Central memory CD8-positive, alpha-beta T cell (primary cell): Measurements from ENCODE around the gene KITLG.
"Not testable (repeated sequence)": the region's sequence is repeated elsewhere in the genome, so short reads cannot be mapped to it uniquely, and the experiment has no call there.

Experiments
- ATAC-seq: fragments of 150-1000 bp; cut with Tn5 transposase; replicated peaks from 2 replicates; pipeline ENCODE4 v1.10.0; 2022; ENCODE audit warnings: mild to moderate bottlenecking, moderate FRiP score, moderate number of reproducible peaks; ENCODE audit not compliant: poor library complexity, severe bottlenecking; ENCODE audit errors: extremely low read depth
- DNase-seq, 2 donors: peaks; one replicate each; pipeline ENCODE4 v3.0.0; 2021; ENCODE audit warnings: low spot score in 2 of 2
- H3K27ac Mint-ChIP-seq: one replicate; pipeline ENCODE4 v1.8.0; 2022; ENCODE audit warnings: low read depth, mild to moderate bottlenecking, moderate library complexity, mixed read lengths
- H3K27me3 Mint-ChIP-seq: one replicate; pipeline ENCODE4 v1.8.0; 2022; ENCODE audit warnings: mixed read lengths
- H3K36me3 Mint-ChIP-seq: one replicate; pipeline ENCODE4 v1.8.0; 2022; ENCODE audit warnings: mild to moderate bottlenecking, moderate library complexity, mixed read lengths; ENCODE audit not compliant: insufficient read depth
- H3K4me1 Mint-ChIP-seq: one replicate; pipeline ENCODE4 v1.8.0; 2022; ENCODE audit warnings: mixed read lengths
- H3K4me3 Mint-ChIP-seq: one replicate; pipeline ENCODE4 v1.8.0; 2022; ENCODE audit warnings: mild to moderate bottlenecking, moderate library complexity, mixed read lengths
- H3K9me3 Mint-ChIP-seq: one replicate; pipeline ENCODE4 v1.8.0; 2022; ENCODE audit warnings: mixed read lengths

Gene KITLG

GRCh38 chr12:88519802-88520435, 60.4 kb downstream of the KITLG start:
- DNase-seq (no peak), ATAC-seq (no peak)
- Mint-ChIP-seq H3K4me1 (no peaks in the 10 kb centered on the region), H3K27ac (no peak overlapping the region), H3K4me3 (no peak overlapping the region), H3K9me3 (no peaks in the 10 kb centered on the region), H3K27me3 (no peaks in the 10 kb centered on the region), H3K36me3 (no peaks in the 10 kb centered on the region)

- Mint-ChIP-seq H3K4me1 (no peaks in the 10 kb centered on the region), H3K36me3 (no peaks in the 10 kb centered on the region), H3K9me3 (no peaks in the 10 kb centered on the region), H3K27me3 (no peaks in the 10 kb centered on the region), H3K4me3 (no peak overlapping the region), H3K27ac (no peak overlapping the region)
- ATAC-seq (no peak), DNase-seq (no peak)
Measured at GRCh38 chr12:88518863-88519403, 61.3 kb downstream of the KITLG start.

GRCh38 chr12:88516811-88517210, 63.5 kb downstream of the KITLG start:
- DNase-seq (no peak), ATAC-seq (no peak)
- Mint-ChIP-seq H3K4me3 (no peak overlapping the region), H3K27ac (no peak overlapping the region), H3K9me3 (no peaks in the 10 kb centered on the region), H3K4me1 (no peaks in the 10 kb centered on the region), H3K27me3 (no peaks in the 10 kb centered on the region), H3K36me3 (no peaks in the 10 kb centered on the region)

GRCh38 chr12:88510843-88511242, 69.4 kb downstream of the KITLG start:
- no peak for DNase-seq
- H3K4me3 Mint-ChIP-seq, result no peak overlapping the region
- no peak overlapping the region for H3K27ac Mint-ChIP-seq
- H3K27me3 Mint-ChIP-seq, result no peaks in the 10 kb centered on the region
- H3K9me3 Mint-ChIP-seq, result no peaks in the 10 kb centered on the region
- H3K36me3 Mint-ChIP-seq, result no peaks in the 10 kb centered on the region
- H3K4me1 Mint-ChIP-seq, result no peaks in the 10 kb centered on the region
- no peak for ATAC-seq

- H3K36me3 Mint-ChIP-seq, result no peaks in the 10 kb centered on the region
Measured at GRCh38 chr12:88509851-88510250, 70.4 kb downstream of the KITLG start.

GRCh38 chr12:88509347-88509746, 70.9 kb downstream of the KITLG start:
- H3K36me3 Mint-ChIP-seq, result no peaks in the 10 kb centered on the region
- ATAC-seq, result no peak

More at GRCh38 chr12:88509851-88510250, 70.4 kb downstream of the KITLG start:
- DNase-seq (no peak), ATAC-seq (no peak)
- Mint-ChIP-seq H3K27ac (no peak overlapping the region), H3K27me3 (no peaks in the 10 kb centered on the region), H3K9me3 (no peaks in the 10 kb centered on the region), H3K4me1 (no peaks in the 10 kb centered on the region), H3K4me3 (no peak overlapping the region)

GRCh38 chr12:88507851-88508250, 72.4 kb downstream of the KITLG start:
- H3K27me3 Mint-ChIP-seq, H3K27ac Mint-ChIP-seq, H3K4me3 Mint-ChIP-seq, H3K4me1 Mint-ChIP-seq, DNase-seq, H3K9me3 Mint-ChIP-seq, ATAC-seq, H3K36me3 Mint-ChIP-seq: not testable (repeated sequence)

More at GRCh38 chr12:88509347-88509746, 70.9 kb downstream of the KITLG start:
- no peaks in the 10 kb centered on the region for H3K9me3 Mint-ChIP-seq
- no peaks in the 10 kb centered on the region for H3K27me3 Mint-ChIP-seq
- no peak overlapping the region for H3K4me3 Mint-ChIP-seq
- no peak overlapping the region for H3K27ac Mint-ChIP-seq
- DNase-seq, result no peak
- H3K4me1 Mint-ChIP-seq, result no peaks in the 10 kb centered on the region

GRCh38 chr12:88507270-88507669, 73.0 kb downstream of the KITLG start:
- Mint-ChIP-seq H3K4me1 (no peaks in the 10 kb centered on the region), H3K4me3 (no peak overlapping the region), H3K36me3 (no peaks in the 10 kb centered on the region), H3K9me3 (peaks cover 6% of the 10 kb centered on the region), H3K27me3 (no peaks in the 10 kb centered on the region), H3K27ac (no peak overlapping the region)
- DNase-seq, result no peak
- ATAC-seq, result no peak

- DNase-seq, result no peak
- ATAC-seq, result no peak
- H3K4me1 Mint-ChIP-seq, result no peaks in the 10 kb centered on the region
- no peak overlapping the region for H3K4me3 Mint-ChIP-seq
- no peaks in the 10 kb centered on the region for H3K27me3 Mint-ChIP-seq
- no peak overlapping the region for H3K27ac Mint-ChIP-seq
- H3K36me3 Mint-ChIP-seq, result no peaks in the 10 kb centered on the region
- H3K9me3 Mint-ChIP-seq, result peaks cover 6% of the 10 kb centered on the region
Measured at GRCh38 chr12:88505696-88506095, 74.6 kb downstream of the KITLG start.

- no peak overlapping the region for H3K27ac Mint-ChIP-seq
- no peaks in the 10 kb centered on the region for H3K36me3 Mint-ChIP-seq
- no peaks in the 10 kb centered on the region for H3K4me1 Mint-ChIP-seq
- no peak overlapping the region for H3K4me3 Mint-ChIP-seq
- ATAC-seq, result no peak
- H3K27me3 Mint-ChIP-seq, result no peaks in the 10 kb centered on the region
- peaks cover 16% of the 10 kb centered on the region for H3K9me3 Mint-ChIP-seq
- no peak for DNase-seq
Measured at GRCh38 chr12:88503281-88503703, 77.0 kb downstream of the KITLG start.

- Mint-ChIP-seq H3K4me1 (no peaks in the 10 kb centered on the region), H3K36me3 (no peaks in the 10 kb centered on the region), H3K4me3 (no peak overlapping the region), H3K27me3 (no peaks in the 10 kb centered on the region), H3K27ac (no peak overlapping the region), H3K9me3 (peaks cover 16% of the 10 kb centered on the region)
- ATAC-seq (no peak), DNase-seq (no peak)
Measured at GRCh38 chr12:88501972-88502938, 78.0 kb downstream of the KITLG start.

GRCh38 chr12:88496891-88497371, 83.3 kb downstream of the KITLG start:
- Mint-ChIP-seq H3K27me3 (no peaks in the 10 kb centered on the region), H3K9me3 (peaks cover 10% of the 10 kb centered on the region), H3K4me3 (no peak overlapping the region), H3K36me3 (no peaks in the 10 kb centered on the region), H3K4me1 (no peaks in the 10 kb centered on the region), H3K27ac (no peak overlapping the region)
- ATAC-seq (no peak), DNase-seq (no peak)
